HepG2 (cell line): ENCODE results near the gene OAS3. TPM values are rescaled to one million over a fixed set of nuclear protein-coding genes. Genes with fewer than 3 reads are reported as not detected.

Source experiments
- ATAC-seq: fragments of 200-7000 bp; cut with Tn5 transposase; 3 replicates; pipeline ENCODE4 v1.9.1; 2020; ENCODE audit warnings: mild to moderate bottlenecking, moderate library complexity
- BruUV-seq: library from RNA; stranded (reverse); fragments of 400-500 nt; replicated peaks from 2 replicates; lab custom pipeline; 2021; lab: Mats Ljungman, UMichigan
- CTCF ChIA-PET: fragments of 300-600 bp; formaldehyde crosslinking; extraction: SDS; loops from one replicate; lab custom pipeline; 2021; ENCODE audit warnings: low total read pairs, inconsistent platforms, low intra/inter-chr PET ratio; lab: Yijun Ruan, JAX
- POLR2A ChIA-PET: fragments of 350-600 bp; sonication (Branson Sonifier 250); formaldehyde crosslinking; loops from one replicate; lab custom pipeline; 2020; ENCODE audit warnings: antibody characterized with exemption, inconsistent platforms; lab: Yijun Ruan, JAX
- DNase-seq: peaks from one replicate; pipeline ENCODE4 v3.0.0-alpha.2; 2015; ENCODE audit warnings: low spot score
- FAIRE-seq: peaks from 3 replicates; lab custom pipeline; 2011; peaks lifted over from hg19 to GRCh38; lab: Jason Lieb, UNC
- H2AFZ ChIP-seq: one replicate; pipeline ENCODE4 v1.6.1; 2011; ENCODE audit warnings: low read length, inconsistent platforms
- H3K27ac ChIP-seq: fragments of 300-600 bp; 3 replicates; pipeline ENCODE4 v1.8.0; 2011; ENCODE audit warnings: mixed run types, mild to moderate bottlenecking, mixed read lengths, low read length, inconsistent platforms; ENCODE audit not compliant: insufficient read depth; ENCODE audit errors: extremely low read length
- H3K27me3 ChIP-seq, 2 experiments: fragments of 200-600 bp in 1 of 2; 2 replicates in 1 of 2; 3 replicates in 1 of 2; pipeline versions ENCODE4 v1.6.0 to v1.8.0; 2011; ENCODE audit warnings: low read length in 2 of 2, mild to moderate bottlenecking in 2 of 2, moderate library complexity in 2 of 2, inconsistent platforms in 1 of 2; ENCODE audit not compliant: insufficient read depth in 2 of 2, control insufficient read depth in 1 of 2
- H3K36me3 ChIP-seq, 2 experiments: fragments of 200-600 bp in 1 of 2; replicated peaks in 1 of 2; 2 replicates in 1 of 2; 3 replicates in 1 of 2; pipeline versions ENCODE4 v1.5.1 to v1.8.0; 2011; ENCODE audit warnings: low read length in 2 of 2, inconsistent platforms in 1 of 2; ENCODE audit not compliant: insufficient read depth in 2 of 2, control insufficient read depth in 1 of 2
- H3K4me1 ChIP-seq: 2 replicates; pipeline ENCODE4 v1.5.1; 2012; ENCODE audit warnings: low read length, inconsistent platforms; ENCODE audit not compliant: insufficient read depth
- H3K4me2 ChIP-seq: 2 replicates; pipeline ENCODE4 v1.6.0; 2011; ENCODE audit warnings: low read depth, low read length, inconsistent platforms
- H3K4me3 ChIP-seq, 3 experiments: fragments of 200-600 bp in 1 of 3; sonication (generic), shearing (Covaris generic) in 1 of 3; replicated peaks in 1 of 3; 2 replicates each; pipeline ENCODE4 v1.5.1; 2011 to 2016; ENCODE audit warnings: low read length in 3 of 3, inconsistent platforms in 2 of 3, low read depth in 2 of 3, mild to moderate bottlenecking in 2 of 3, control low read depth in 1 of 3, mixed read lengths in 1 of 3; ENCODE audit not compliant: insufficient read depth in 1 of 3
- H3K79me2 ChIP-seq: one replicate; pipeline ENCODE4 v1.6.1; 2011; ENCODE audit warnings: low read length, inconsistent platforms; ENCODE audit not compliant: insufficient read depth
- H3K9ac ChIP-seq: 2 replicates; pipeline ENCODE4 v1.6.0; 2011; ENCODE audit warnings: mild to moderate bottlenecking, low read depth, low read length, inconsistent platforms; ENCODE audit not compliant: insufficient read depth
- H3K9me3 ChIP-seq: 2 replicates; pipeline ENCODE4 v1.5.1; 2012; ENCODE audit warnings: mild to moderate bottlenecking, low read length
- H4K20me1 ChIP-seq: 2 replicates; pipeline ENCODE4 v1.6.0; 2011; ENCODE audit warnings: inconsistent platforms, mild to moderate bottlenecking, low read length, moderate library complexity; ENCODE audit not compliant: insufficient read depth
- BORCS8-MEF2B ChIP-seq: sonication (generic); formaldehyde crosslinking; IDR thresholded peaks from 2 replicates; pipeline ENCODE4 v1.8.0; 2022; ENCODE audit warnings: mild to moderate bottlenecking, missing genetic modification reagents
- CBX1 ChIP-seq: IDR thresholded peaks from one replicate; pipeline ENCODE4 v1.6.1; 2016; ENCODE audit warnings: antibody characterized with exemption, low read depth
- ETV5 ChIP-seq: IDR thresholded peaks from 2 replicates; pipeline ENCODE4 v1.6.1; 2018; ENCODE audit warnings: missing biosample characterization, missing genetic modification reagents, inconsistent platforms, borderline replicate concordance
- GZF1 ChIP-seq: sonication (generic); formaldehyde crosslinking; IDR thresholded peaks from 2 replicates; pipeline ENCODE4 v1.5.1; 2020; ENCODE audit warnings: mild to moderate bottlenecking, missing genetic modification reagents
- HOXA7 ChIP-seq: sonication (generic); formaldehyde crosslinking; IDR thresholded peaks from 2 replicates; pipeline ENCODE4 v1.8.1; 2022; ENCODE audit warnings: mild to moderate bottlenecking, missing genetic modification reagents, moderate library complexity
- MYC ChIP-seq: sonication (generic); formaldehyde crosslinking; IDR thresholded peaks from 2 replicates; pipeline ENCODE4 v1.9.0; 2021; ENCODE audit warnings: missing genetic modification reagents, borderline replicate concordance
- NFYC ChIP-seq: IDR thresholded peaks from 2 replicates; pipeline ENCODE4 v1.6.1; 2016; ENCODE audit warnings: missing genetic modification reagents, missing compliant biosample characterization
- ONECUT2 ChIP-seq: sonication (generic); formaldehyde crosslinking; IDR thresholded peaks from 2 replicates; pipeline ENCODE4 v1.4.0; 2020; ENCODE audit warnings: missing genetic modification reagents
- RARG ChIP-seq: sonication (generic); formaldehyde crosslinking; IDR thresholded peaks from 2 replicates; pipeline ENCODE4 v1.4.0; 2020; ENCODE audit warnings: low read depth, mild to moderate bottlenecking, missing genetic modification reagents
- RBM39 ChIP-seq: fragments of 200-400 bp; formaldehyde crosslinking; IDR thresholded peaks from one replicate; pipeline ENCODE4 v1.6.1; 2018; ENCODE audit warnings: antibody characterized with exemption, mild to moderate bottlenecking, low read depth, low read length; ENCODE audit not compliant: poor library complexity, severe bottlenecking
- RNF2 ChIP-seq: fragments of 450-650 bp; conservative IDR thresholded peaks from 2 replicates; pipeline ENCODE4 v1.6.1; 2016; ENCODE audit warnings: low read depth
- U2AF1 ChIP-seq: fragments of 200-400 bp; formaldehyde crosslinking; optimal IDR thresholded peaks from 2 replicates; pipeline ENCODE3; 2017; ENCODE audit warnings: mild to moderate bottlenecking, low read depth, low read length
- ZFP82 ChIP-seq: sonication (generic); formaldehyde crosslinking; IDR thresholded peaks from 2 replicates; pipeline ENCODE4 v1.5.1; 2020; ENCODE audit warnings: mild to moderate bottlenecking, missing genetic modification reagents, borderline replicate concordance
- ZFP91 ChIP-seq: sonication (generic); formaldehyde crosslinking; IDR thresholded peaks from 2 replicates; pipeline ENCODE4 v1.9.0; 2022; ENCODE audit warnings: missing genetic modification reagents, mild to moderate bottlenecking, borderline replicate concordance
- ZNF510 ChIP-seq: sonication (generic); formaldehyde crosslinking; IDR thresholded peaks from 2 replicates; pipeline ENCODE4 v1.4.0; 2020; ENCODE audit warnings: low read depth, mild to moderate bottlenecking, missing genetic modification reagents
- WGBS: methylation state at CpG from one replicate; pipeline ENCODE4 v1.1.6; 2017; ENCODE audit warnings: low lambda C conversion rate; 5-methylcytosine and 5-hydroxymethylcytosine counted together
- in situ Hi-C: cut with HindIII; loops from 2 replicates; pipeline ENCODE4 v1.10.0; 2017; ENCODE audit warnings: low pct_unique_long_range_greater_than_20kb; ENCODE audit not compliant: extremely low pct_ligation_motif_present
- intact Hi-C: fragments of 100-400 bp; cut with micrococcal nuclease; formaldehyde crosslinking; loops from one replicate; pipeline ENCODE4 v1.10.0; 2022; ENCODE audit not compliant: unreplicated experiment
- polyA plus RNA-seq, 8 experiments: library from polyadenylated mRNA; depleted of rRNA in 3 of 8; stranded (reverse) in 7 of 8; unstranded in 1 of 8; fragments of >200 nt; fragmentation: Illumina TruSeq in 4 of 8; extraction: Trizol in 4 of 8; gene quantifications; 2 replicates each; pipeline versions ENCODE4 v1.2.1 to v1.2.3, GENCODE V29; 2011 to 2016; ENCODE audit warnings: low read depth in 4 of 8, missing spikeins in 1 of 8, mixed read lengths in 1 of 8; ENCODE audit not compliant: insufficient read depth in 1 of 8
- total RNA-seq, 5 experiments: library from RNA; depleted of rRNA; stranded (reverse); fragments of >200 nt; fragmentation: Illumina TruSeq; extraction: Trizol; gene quantifications; 2 replicates each; pipeline ENCODE4 v1.2.3, GENCODE V29; 2016; ENCODE audit warnings: low read depth in 1 of 5
- TF ChIP-seq, protein P1 (sequence below): sonication (generic); formaldehyde crosslinking; IDR thresholded peaks from 2 replicates; pipeline ENCODE4 v1.5.1; 2020; ENCODE audit warnings: missing genetic modification reagents, mild to moderate bottlenecking, borderline replicate concordance

Gene OAS3
- total and polyA plus RNA-seq, 2 of the 13 experiments (the other 11 are each of a cell fraction or from before 2014, with no cell fraction given) = 4.8 to 10.5 TPM

DNA sequence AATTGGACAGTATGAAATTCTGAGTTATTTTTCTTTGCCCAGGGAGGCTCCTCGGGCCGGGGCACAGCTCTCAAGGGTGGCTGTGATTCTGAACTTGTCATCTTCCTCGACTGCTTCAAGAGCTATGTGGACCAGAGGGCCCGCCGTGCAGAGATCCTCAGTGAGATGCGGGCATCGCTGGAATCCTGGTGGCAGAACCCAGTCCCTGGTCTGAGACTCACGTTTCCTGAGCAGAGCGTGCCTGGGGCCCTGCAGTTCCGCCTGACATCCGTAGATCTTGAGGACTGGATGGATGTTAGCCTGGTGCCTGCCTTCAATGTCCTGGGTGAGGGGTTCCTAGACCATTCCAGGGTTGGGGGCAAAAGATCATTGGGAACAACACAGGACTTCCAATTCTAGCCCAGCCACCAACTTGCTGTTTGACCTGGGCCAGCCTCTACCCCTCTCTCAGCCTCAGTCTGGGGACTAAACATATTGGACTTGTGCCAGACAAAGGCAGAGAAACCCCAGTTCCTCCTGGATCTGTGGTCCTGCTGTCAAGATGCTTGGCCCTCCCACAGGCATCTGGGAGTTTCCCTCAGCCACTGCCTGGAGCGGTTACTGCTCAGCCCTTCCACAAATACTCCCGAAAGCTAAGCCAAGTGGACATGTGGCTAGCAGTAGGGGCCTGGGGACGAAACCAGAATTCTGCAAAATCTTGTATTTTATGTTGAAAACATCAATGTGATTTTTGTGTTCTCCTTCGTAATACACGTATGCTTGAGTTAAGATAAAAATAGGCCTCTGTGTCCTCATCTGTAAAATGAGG, 3.5 kb downstream of the OAS3 start (continued):
- TF ChIP-seq RNF2 (no peak), U2AF1 (no peak)

GRCh38 chr12:112942572-112942971, 4.3 kb downstream of the OAS3 start:
- no peak overlapping the region for H2AFZ ChIP-seq
- in situ Hi-C loops (no loop called here), intact Hi-C loops (no loop called here)
- no peak overlapping the region for H3K27ac ChIP-seq
- no peaks in the 10 kb centered on the region; a peak in 1 of 5 replicates for H3K27me3 ChIP-seq
- 100% methylated on average over 1 of the region's 1 CpG for WGBS
- no peaks in the 10 kb centered on the region for H4K20me1 ChIP-seq
- CTCF ChIA-PET = no interaction called here
- BruUV-seq = no TSS peak
- no peak overlapping the region for H3K4me2 ChIP-seq
- no peaks in the 10 kb centered on the region for H3K79me2 ChIP-seq
- DNase-seq (no peak), FAIRE-seq (no peak), ATAC-seq (no peak)
- H3K4me3 ChIP-seq = no peak overlapping the region
- H3K9me3 ChIP-seq = no peaks in the 10 kb centered on the region
- no peak overlapping the region for H3K9ac ChIP-seq
- POLR2A ChIA-PET = no interaction called here
- H3K4me1 ChIP-seq = peaks cover 21% of the 10 kb centered on the region
- H3K36me3 ChIP-seq = peaks cover 2 to 11% of the 10 kb centered on the region in 2 experiments; a peak in 4 of 5 replicates
- TF ChIP-seq HOXA7 (CRISPR knock-in tag) = no peak
- no peak for TF ChIP-seq GZF1 (CRISPR knock-in tag)
- TF ChIP-seq, protein P1, sequence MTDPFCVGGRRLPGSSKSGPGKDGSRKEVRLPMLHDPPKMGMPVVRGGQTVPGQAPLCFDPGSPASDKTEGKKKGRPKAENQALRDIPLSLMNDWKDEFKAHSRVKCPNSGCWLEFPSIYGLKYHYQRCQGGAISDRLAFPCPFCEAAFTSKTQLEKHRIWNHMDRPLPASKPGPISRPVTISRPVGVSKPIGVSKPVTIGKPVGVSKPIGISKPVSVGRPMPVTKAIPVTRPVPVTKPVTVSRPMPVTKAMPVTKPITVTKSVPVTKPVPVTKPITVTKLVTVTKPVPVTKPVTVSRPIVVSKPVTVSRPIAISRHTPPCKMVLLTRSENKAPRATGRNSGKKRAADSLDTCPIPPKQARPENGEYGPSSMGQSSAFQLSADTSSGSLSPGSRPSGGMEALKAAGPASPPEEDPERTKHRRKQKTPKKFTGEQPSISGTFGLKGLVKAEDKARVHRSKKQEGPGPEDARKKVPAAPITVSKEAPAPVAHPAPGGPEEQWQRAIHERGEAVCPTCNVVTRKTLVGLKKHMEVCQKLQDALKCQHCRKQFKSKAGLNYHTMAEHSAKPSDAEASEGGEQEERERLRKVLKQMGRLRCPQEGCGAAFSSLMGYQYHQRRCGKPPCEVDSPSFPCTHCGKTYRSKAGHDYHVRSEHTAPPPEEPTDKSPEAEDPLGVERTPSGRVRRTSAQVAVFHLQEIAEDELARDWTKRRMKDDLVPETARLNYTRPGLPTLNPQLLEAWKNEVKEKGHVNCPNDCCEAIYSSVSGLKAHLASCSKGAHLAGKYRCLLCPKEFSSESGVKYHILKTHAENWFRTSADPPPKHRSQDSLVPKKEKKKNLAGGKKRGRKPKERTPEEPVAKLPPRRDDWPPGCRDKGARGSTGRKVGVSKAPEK (CRISPR knock-in tag) = no peak
- TF ChIP-seq ZNF510 (CRISPR knock-in tag) = no peak
- TF ChIP-seq CBX1 = no peak
- no peak for TF ChIP-seq MYC (CRISPR knock-in tag)
- TF ChIP-seq ZFP82 (CRISPR knock-in tag) = no peak
- TF ChIP-seq RBM39 = no peak
- no peak for TF ChIP-seq RARG (CRISPR knock-in tag)
- TF ChIP-seq BORCS8-MEF2B (CRISPR knock-in tag) = no peak
- TF ChIP-seq ZFP91 (CRISPR knock-in tag) = no peak
- TF ChIP-seq ETV5 (CRISPR knock-in tag) = no peak
- TF ChIP-seq ONECUT2 (CRISPR knock-in tag) = no peak
- no peak for TF ChIP-seq NFYC (CRISPR knock-in tag)
